ENCODE data around the gene TAS2R60.
"Not testable (repeated sequence)": the region's sequence is repeated elsewhere in the genome, so short reads cannot be mapped to it uniquely, and the experiment has no call there.

Gene TAS2R60

GRCh38 chr7:143443153-143443552 is at the start of gene TAS2R60:
TAS2R60 (plus strand) TSS chr7:143443453; CDS start chr7:143443453, 0 bp downstream.
- DNase-seq (ENCODE audit: low read depth) = no peak

- DNase-seq (ENCODE audit: low read depth) = no peak
Observed at GRCh38 chr7:143394068-143394467, 49.2 kb upstream of the TAS2R60 start.

DNA sequence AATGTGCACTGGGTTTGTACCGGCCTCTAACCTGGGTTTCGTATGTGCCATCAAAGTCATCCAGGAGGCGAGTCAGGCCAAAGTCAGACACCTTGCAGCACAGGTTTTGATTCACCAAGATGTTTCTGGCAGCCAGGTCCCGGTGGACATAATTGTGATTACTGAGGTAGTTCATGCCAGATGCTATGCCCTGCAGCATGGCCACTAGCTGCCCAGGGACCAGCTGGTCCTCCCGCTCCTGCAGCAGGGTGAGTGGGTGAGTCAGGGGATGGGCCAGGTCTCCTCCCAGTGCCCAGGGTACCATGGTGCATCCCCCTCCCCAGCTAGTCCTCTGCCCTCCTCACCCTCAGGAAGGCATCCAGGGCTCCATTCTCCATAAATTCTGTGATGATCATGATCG is 48.5 kb upstream of the TAS2R60 start:
- no peak for DNase-seq (ENCODE audit: low read depth)

DNA sequence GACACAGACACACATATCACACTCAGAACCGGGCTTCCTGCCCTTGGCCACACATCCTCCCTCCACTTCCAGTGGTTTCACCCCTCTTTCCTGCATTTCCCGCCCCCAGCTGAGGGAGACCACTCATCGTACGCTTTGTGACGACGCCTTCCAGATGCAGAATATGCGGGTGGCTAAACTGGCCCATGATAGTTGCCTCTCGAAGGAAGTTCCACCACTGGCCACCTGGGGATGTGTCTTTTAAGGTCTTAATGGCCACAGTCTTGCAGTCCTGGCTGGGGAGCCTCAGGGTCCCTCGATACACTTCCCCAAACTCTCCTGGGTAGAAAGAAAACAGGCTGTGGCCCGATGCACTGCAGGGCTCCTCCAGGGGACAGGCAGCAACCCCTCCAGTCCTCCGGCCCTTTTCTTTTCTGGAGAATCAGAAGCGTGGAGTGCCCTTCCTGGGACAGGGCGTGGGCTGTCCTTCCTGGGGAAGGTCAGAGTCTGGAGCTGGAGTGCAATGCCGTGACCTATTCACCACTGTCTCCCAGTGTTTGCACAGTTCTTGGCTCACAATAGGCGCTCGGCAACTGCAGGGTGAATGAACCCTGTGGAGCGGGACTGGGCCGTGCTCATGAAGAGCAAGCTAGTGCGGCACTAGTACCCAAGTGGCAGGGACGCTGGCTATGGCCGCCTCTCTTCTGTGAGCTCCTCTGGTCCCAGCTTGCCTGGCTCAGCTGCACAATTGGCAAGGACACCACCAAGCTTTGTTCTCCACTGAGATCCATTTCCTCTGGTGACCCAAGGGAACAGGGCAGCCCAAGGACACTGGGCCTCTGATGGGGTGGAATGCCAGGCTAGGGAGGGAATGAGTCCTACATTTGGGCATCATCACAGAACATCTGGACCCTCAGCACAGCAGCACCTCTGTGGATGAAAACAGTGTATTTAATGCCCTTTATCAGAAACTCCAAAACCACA is 47.8 kb upstream of the TAS2R60 start:
- DNase-seq (ENCODE audit: low read depth) = no peak

- DNase-seq (ENCODE audit: low read depth) = no peak
Observed at GRCh38 chr7:143396182-143396581, 47.1 kb upstream of the TAS2R60 start.

DNA sequence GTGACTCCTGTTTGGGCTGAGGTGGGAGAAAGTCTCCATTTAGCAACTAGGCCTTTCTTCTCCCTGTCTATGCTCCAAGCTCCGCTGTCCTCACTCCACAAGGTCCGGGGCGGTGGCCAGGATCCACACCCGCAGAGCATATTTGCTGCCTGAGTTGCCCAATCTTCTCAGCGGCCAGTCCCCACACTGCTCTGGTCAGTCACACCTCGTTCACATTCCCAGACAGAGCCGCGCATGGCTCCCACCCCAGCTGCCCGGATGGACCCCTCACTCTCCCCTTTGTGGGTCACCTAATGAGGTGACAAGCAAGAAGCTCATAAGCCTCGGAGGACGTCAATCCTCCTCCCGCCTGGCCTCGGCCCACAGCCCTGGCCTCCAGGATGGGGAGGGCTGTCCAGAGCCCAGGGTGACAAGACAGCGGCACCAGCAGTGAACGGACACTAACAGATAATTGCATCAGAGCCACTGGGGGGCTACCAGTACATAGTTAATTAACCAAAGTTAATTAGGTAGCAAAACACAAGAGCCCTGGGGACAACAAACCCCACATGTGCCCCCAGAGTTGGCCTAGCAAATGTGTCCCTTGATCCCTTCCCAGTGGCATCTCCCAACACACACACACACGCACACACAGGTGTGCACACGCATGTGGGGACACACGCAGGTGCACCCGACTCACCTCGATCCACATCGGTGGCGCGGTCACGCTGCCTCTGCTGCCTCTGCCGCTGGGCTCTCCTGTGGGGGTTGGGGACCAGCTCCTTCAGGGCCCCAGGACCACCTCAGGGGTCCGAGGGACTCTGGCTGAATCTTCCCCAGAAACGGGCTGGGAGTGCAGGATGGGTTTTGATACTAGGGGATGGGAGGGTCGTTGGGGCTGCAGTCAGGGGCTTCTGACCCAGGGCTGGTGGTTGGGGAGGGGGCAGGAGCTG is 46.4 kb upstream of the TAS2R60 start:
- no peak for DNase-seq (ENCODE audit: low read depth)

DNA sequence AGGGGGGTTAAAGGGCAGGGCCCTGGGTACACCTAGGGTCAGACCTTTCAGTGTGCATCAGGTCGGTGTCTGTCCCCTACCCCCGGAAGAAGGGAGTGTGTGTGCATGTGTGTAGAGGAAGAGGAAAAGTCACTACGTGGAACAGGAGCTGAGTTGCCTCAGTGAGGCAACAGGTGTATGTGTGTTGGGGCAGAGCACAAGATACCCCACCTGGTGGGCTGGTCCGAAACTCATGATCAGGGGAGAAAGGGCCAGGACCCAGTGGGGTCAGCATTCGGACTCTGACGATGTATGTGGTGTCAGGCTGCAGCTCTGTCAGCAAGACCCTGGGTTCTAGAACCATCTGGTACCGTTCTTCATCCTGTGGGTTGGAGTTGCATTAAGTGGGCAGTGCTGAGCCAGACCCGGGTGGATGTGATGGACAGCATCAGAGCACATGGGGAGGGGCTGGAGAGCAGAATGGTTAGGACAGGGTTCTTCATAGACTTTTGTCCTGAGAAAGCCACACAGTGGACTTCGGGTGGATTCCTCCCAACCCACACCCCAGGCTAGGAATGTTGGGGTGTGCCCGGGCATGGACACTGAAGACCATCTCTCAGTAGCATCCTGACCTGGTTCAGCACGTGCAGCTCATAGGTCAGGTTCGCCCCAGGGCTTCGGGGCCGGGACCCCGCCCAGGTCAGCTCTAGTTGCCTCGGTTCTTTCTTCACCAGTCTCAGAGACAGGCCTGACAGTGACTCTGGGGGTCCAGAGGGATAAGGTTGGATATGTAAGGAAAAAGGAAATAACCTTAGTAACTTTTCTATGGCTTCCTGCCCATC is 45.3 kb upstream of the TAS2R60 start:
- no peak for DNase-seq (ENCODE audit: low read depth)

- DNase-seq (ENCODE audit: low read depth) = no peak
Observed at GRCh38 chr7:143398616-143399015, 44.6 kb upstream of the TAS2R60 start.

- DNase-seq (ENCODE audit: low read depth) = no peak
Observed at GRCh38 chr7:143399151-143399550, 44.1 kb upstream of the TAS2R60 start.

- no peak for DNase-seq (ENCODE audit: low read depth)
Observed at GRCh38 chr7:143399642-143400041, 43.6 kb upstream of the TAS2R60 start.

DNA sequence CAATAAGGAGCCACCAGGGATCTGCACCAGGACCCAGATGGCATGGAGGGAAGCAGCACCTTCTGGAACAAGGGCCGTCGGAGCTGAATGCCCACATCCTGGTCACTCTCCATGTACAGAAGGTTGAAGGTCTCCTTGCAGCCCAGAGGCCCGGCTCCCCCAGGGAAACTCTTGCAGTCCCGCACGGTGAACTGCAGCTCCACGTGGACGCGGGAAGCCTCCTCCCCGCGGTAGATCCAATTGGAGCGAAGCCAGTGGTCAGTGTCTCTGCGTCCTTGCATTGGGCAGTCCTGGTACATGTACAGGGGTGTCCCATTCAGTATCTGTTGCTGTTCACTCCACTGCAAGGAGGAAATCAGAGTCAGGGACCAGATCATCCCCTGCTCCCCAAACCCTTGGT is 42.0 kb upstream of the TAS2R60 start:
- no peak for DNase-seq (ENCODE audit: low read depth)

- not testable (repeated sequence) for DNase-seq (ENCODE audit: low read depth)
Observed at GRCh38 chr7:143402233-143402632, 41.0 kb upstream of the TAS2R60 start.

DNA sequence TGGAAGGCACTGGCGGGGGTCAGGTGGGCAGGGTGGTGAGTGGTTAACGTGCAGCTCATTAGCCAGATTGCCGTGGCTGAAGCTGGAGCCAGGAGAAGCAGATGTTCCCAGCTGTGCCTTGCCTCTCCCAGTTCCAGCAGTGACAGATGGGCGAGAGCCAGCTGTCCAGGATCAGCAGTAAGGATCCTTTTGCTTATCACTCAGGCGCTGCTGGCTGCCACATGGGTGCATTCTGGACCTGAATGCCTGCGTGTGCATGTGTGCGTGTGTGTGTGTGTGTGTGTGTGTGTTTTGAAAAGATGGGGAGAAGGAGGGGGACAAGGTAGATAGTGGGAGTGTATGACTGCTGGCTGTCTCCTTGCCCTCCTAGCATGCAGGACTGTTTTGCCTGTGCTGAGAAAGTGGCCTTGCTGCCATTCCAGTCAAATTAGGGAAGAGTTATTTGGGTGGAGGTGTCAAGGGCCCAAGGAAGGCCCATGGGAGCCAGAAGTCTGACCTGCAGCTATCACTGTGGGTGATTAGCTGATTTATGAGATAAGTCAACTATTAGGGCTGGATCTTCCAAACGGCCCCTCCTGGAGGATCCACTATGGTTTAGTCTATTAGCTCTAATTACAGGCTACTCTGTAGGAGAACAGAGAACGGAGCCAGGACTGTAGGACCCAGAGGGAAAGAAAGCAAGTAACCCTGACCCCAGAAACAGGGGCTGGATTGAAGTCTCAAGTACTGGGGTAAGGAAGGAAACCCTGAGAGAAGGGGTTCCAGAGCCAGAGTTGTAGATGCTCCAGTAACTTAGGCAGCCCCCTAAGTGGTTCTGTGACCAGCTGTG is 37.9 kb upstream of the TAS2R60 start:
- DNase-seq (ENCODE audit: low read depth) = no peak

DNA sequence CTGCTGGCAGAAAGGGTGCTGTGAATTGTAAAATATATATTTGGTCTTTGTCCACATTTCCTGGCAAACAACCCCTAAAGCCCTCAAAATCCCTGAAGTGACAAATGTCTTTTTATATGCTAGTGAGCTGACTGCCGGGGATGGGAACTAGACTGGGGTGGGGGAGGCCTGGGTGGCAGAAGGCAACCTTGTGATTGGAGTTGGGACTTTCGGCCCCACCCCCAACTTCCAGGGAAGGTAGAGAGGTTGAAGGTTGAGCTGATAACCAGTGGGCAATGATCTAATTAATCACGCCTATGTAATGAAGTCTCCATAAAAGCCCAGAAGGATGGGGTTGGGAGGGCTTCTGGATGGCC is 37.3 kb upstream of the TAS2R60 start:
- no peak for DNase-seq (ENCODE audit: low read depth)

DNA sequence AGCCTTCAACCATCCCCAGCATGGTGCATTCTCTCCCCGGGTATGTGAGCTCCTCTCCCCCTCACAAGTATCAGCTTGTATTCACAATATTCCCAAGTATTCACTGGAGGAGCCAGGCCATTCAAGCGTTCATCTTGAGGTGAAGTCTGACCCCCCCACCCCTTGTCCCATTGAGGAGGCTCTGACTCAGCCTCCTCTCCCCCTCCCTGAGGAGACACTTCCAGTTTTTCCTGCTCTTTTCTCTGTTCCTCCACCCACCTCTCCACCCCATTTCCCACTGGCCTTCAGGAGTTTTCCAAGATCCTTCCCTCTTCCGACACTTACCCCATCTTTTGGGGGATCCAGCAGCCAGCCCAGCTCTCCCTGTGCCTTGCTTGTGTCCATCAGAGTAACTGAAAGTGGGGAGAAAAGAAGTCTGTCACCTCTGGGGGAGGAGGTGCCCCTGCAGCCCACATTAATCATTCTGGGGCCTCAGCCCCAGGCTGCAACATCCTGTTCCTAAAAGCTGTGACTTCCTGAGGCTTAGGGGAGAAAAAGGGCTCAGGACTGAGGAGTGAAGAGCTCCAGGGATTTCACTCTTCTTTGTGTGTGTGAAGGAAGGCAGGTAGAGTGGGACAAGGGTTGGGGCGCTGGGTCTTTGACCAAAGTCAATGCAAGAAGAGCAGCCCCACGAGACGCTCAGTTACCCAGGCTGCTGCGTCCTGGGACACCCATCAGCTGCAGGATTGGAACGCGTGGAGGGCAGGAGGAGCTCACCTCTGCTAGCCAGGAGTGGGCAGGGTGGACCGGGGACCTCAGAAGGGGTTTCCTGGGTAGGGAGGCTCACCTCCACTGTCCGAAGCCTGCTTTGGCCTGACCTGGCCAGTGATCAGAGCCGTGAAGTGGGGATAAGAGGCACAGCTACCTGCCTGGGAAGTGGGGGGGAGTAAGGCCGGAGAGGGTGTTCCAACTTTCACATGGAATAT is 35.7 kb upstream of the TAS2R60 start:
- no peak for DNase-seq (ENCODE audit: low read depth)

DNA sequence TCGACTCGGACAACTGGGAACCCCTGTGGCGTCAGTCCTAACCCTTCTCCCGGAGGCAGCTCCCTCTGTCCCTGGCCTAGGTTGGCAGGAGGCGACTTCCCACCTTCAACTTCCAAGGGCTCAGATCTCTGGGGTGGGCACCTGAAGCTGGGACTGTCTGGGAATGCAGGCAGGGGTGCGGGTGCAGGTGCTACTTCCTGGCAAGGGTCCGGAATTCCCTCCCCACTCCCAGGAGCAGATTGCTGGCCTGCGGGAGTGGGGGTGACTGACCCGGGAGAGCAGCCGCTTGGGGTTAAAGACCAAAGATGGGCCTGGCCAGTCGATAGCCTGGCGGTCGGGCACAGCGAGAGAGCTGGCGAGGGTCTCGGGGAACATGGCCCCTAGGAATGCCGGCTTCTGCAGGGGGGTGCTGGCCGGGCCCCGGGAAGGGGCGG is 35.0 kb upstream of the TAS2R60 start:
- DNase-seq (ENCODE audit: low read depth) = no peak

DNA sequence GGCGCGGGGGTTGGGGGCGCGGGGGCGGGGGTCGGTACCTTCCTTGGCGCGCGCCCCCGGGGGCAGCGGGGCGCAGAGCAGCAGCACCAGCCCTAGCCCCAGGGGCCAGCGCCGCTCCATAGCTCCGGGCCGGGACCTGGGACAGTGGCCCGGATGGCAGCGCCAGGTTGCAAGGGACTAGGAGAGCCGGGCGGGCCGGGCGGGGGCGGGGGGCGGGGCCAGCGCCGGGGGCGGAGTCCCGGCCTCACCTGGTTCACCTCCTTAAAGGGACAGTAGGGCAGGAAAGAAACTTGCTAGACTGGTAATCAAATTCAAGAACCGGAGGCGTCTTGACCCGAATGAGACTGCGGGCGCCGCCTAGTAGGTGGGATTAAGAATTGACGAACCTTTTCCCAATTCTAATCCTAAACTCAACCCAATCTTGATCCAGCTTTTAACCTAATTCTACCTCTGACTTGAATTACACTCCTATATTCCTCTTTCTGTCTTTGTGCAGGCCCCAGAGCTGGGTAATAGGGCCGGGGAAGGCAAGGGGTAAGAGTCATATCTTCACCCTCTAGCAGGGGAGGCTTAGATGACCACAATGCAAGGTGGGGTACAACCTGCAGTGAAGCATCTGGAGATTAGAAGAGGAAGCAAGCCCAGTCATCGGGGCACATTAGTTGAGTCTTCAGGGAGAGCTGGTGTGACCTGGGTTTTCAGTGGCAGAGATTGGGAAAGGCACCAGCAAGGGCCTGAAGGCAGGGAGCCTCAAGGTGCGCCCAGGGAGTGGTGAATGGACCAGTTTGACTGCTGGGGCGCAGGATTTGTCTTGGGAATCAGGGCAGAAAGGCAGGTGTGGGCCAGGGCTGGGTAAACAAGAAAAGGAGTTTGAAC is 34.3 kb upstream of the TAS2R60 start, which contains the start of gene EPHA1:
Gene EPHA1, minus strand, starts transcription at position 171 of the 876 bp plus-strand sequence. Its CDS starts 51 bp downstream, at position 120.
- DNase-seq (ENCODE audit: low read depth) = no peak

DNA sequence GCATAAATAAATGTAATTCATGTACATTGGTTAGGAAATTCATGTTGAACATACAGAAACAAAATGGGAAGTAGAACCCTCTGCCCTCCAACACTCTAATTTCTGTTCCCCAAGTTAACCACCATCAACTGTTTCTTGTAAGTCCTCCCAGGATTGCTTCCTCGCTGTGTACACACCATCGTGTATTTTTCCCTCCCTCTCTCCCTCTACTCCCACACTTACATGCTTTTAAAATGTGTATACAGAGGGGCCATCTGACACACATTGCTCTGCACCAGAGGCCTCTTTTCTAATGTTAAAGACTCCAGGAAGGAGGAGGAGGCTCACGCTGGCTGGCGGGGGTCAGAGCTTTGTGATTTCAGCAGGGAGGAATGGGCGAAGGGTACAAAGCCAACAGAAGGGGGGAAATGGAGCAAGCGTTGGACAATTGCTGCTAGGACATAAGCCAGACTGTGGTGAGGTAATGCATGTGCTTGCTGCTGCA is 32.7 kb upstream of the TAS2R60 start:
- DNase-seq (ENCODE audit: low read depth) = no peak
